K562 (cell line): ENCODE measurements around the gene SAT2. TPM values are rescaled to one million over a fixed set of nuclear protein-coding genes. Genes with fewer than 3 reads are reported as not detected.

ENCODE experiments used
- ATAC-seq: fragments of 200-7000 bp; cut with Tn5 transposase; 3 replicates; pipeline ENCODE4 v1.9.1; 2020; ENCODE audit warnings: moderate library complexity
- BruUV-seq: library from RNA; stranded (reverse); fragments of 400-500 nt; replicated peaks from 2 replicates; lab custom pipeline; 2021; lab: Mats Ljungman, UMichigan
- CTCF ChIA-PET: fragments of 300-600 bp; formaldehyde crosslinking; extraction: SDS; loops from one replicate; lab custom pipeline; 2021; ENCODE audit warnings: low intra/inter-chr PET ratio; lab: Yijun Ruan, JAX
- POLR2A ChIA-PET: fragments of 300-600, 350-650 bp; sonication (Branson Sonifier 250); formaldehyde crosslinking; extraction: SDS; loops from one replicate; lab custom pipeline; 2021; ENCODE audit warnings: antibody characterized with exemption, inconsistent platforms; lab: Yijun Ruan, JAX
- DNase-seq, 4 experiments: peaks; one replicate each; pipeline versions ENCODE4 v3.0.0 to v3.0.0-alpha.2; 2011 to 2018; ENCODE audit warnings: low spot score in 3 of 4, mixed read lengths in 3 of 4; ENCODE audit errors: extremely low read depth in 1 of 4
- FAIRE-seq: peaks from 2 replicates; lab custom pipeline; 2011; peaks lifted over from hg19 to GRCh38; lab: Jason Lieb, UNC
- H2AFZ ChIP-seq: 2 replicates; pipeline ENCODE4 v1.6.0; 2011; ENCODE audit warnings: low read depth, low read length, control low read depth, inconsistent platforms
- H3K27ac ChIP-seq: fragments of 200-600 bp; 3 replicates; pipeline ENCODE4 v1.8.0; 2011; ENCODE audit warnings: low read depth, mild to moderate bottlenecking, control low read depth, inconsistent platforms, low read length, moderate library complexity, mixed read lengths; ENCODE audit errors: extremely low read depth
- H3K27me3 ChIP-seq, 2 experiments: fragments of 300-600 bp in 1 of 2; 2 replicates in 1 of 2; 3 replicates in 1 of 2; pipeline versions ENCODE4 v1.6.0 to v1.8.0; 2011; ENCODE audit warnings: inconsistent platforms in 2 of 2, low read length in 2 of 2, mild to moderate bottlenecking in 1 of 2, mixed read lengths in 1 of 2, moderate library complexity in 1 of 2; ENCODE audit not compliant: control insufficient read depth in 2 of 2, insufficient read depth in 2 of 2
- H3K36me3 ChIP-seq: fragments of 300-600 bp; 3 replicates; pipeline ENCODE4 v1.8.0; 2011; ENCODE audit warnings: mild to moderate bottlenecking, low read length, inconsistent platforms; ENCODE audit not compliant: control insufficient read depth, insufficient read depth
- H3K4me1 ChIP-seq, 2 experiments: fragments of 200-600 bp in 1 of 2; replicated peaks in 1 of 2; 2 replicates in 1 of 2; 3 replicates in 1 of 2; pipeline versions ENCODE4 v1.5.1 to v1.8.0; 2011; ENCODE audit warnings: inconsistent platforms in 2 of 2, low read length in 2 of 2, mild to moderate bottlenecking in 1 of 2, mixed read lengths in 1 of 2, moderate library complexity in 1 of 2; ENCODE audit not compliant: control insufficient read depth in 2 of 2, insufficient read depth in 2 of 2
- H3K4me2 ChIP-seq: 2 replicates; pipeline ENCODE4 v1.6.1; 2011; ENCODE audit warnings: low read length, control low read depth, inconsistent platforms, mixed read lengths; ENCODE audit not compliant: insufficient read depth
- H3K4me3 ChIP-seq: fragments of 200-600 bp; sonication (generic), shearing (Covaris generic); 2 replicates; pipeline ENCODE4 v1.5.1; 2016; ENCODE audit warnings: control low read depth, inconsistent platforms
- H3K79me2 ChIP-seq: fragments of 200-600 bp; 3 replicates; pipeline ENCODE4 v1.8.0; 2011; ENCODE audit warnings: low read length, inconsistent platforms; ENCODE audit not compliant: control insufficient read depth, insufficient read depth
- H3K9ac ChIP-seq, 2 experiments: 2 replicates each; pipeline versions ENCODE4 v1.6.0 to v1.6.1; 2011; ENCODE audit warnings: low read depth in 2 of 2, low read length in 2 of 2, control low read depth in 1 of 2, inconsistent platforms in 1 of 2, mild to moderate bottlenecking in 1 of 2, mixed read lengths in 1 of 2; ENCODE audit not compliant: insufficient read depth in 1 of 2
- H3K9me1 ChIP-seq: one replicate; pipeline ENCODE4 v1.6.0; 2011; ENCODE audit warnings: inconsistent platforms, mild to moderate bottlenecking, low read length, moderate library complexity; ENCODE audit not compliant: control insufficient read depth, insufficient read depth
- H3K9me3 ChIP-seq: replicated peaks from 2 replicates; pipeline ENCODE4 v1.5.1; 2011; ENCODE audit warnings: low read depth, low read length, inconsistent platforms; ENCODE audit not compliant: control insufficient read depth, insufficient read depth
- H4K20me1 ChIP-seq: replicated peaks from 2 replicates; pipeline ENCODE4 v1.6.1; 2011; ENCODE audit warnings: low read length, inconsistent platforms, mixed read lengths; ENCODE audit not compliant: control insufficient read depth, insufficient read depth
- FOSL1 ChIP-seq: fragments of 200-800 bp; sonication (Bioruptor generic); conservative IDR thresholded peaks from 2 replicates; pipeline ENCODE4 v1.6.1; 2016; ENCODE audit warnings: missing genetic modification characterization, missing compliant biosample characterization
- POLR2G ChIP-seq: fragments of 200-400 bp; formaldehyde crosslinking; IDR thresholded peaks from 2 replicates; pipeline ENCODE4 v1.6.1; 2017; ENCODE audit warnings: low read depth, mild to moderate bottlenecking, antibody characterized with exemption, low read length, moderate library complexity
- RBFOX2 ChIP-seq: fragments of 200-400 bp; formaldehyde crosslinking; IDR thresholded peaks from 2 replicates; pipeline ENCODE4 v1.6.1; 2017; ENCODE audit warnings: low read depth, mild to moderate bottlenecking, low read length, moderate library complexity
- RBM25 ChIP-seq: fragments of 200-400 bp; formaldehyde crosslinking; IDR thresholded peaks from 2 replicates; pipeline ENCODE4 v1.6.1; 2018; ENCODE audit warnings: low read length, low read depth, moderate library complexity; ENCODE audit not compliant: severe bottlenecking
- ZNF197 ChIP-seq: fragments of 200-800 bp; sonication (Bioruptor generic); IDR thresholded peaks from 2 replicates; pipeline ENCODE4 v1.6.1; 2016; ENCODE audit warnings: low read depth, missing genetic modification characterization, missing compliant biosample characterization
- WGBS: fragments of 100-300 bp; shearing (Covaris generic); methylation state at CpG from one replicate; pipeline ENCODE4 v1.1.6; 2016; ENCODE audit warnings: low coverage, mixed read lengths; ENCODE audit not compliant: insufficient coverage; ENCODE audit errors: missing lambda C conversion rate; 5-methylcytosine and 5-hydroxymethylcytosine counted together
- in situ Hi-C: fragments of 300-500 bp; cut with MboI; formaldehyde crosslinking; loops from 4 replicates; pipeline ENCODE4 v1.15.0; 2018; ENCODE audit warnings: inconsistent platforms, mixed read lengths
- intact Hi-C: fragments of 100-400 bp; cut with micrococcal nuclease; formaldehyde crosslinking; loops from 2 replicates; pipeline ENCODE4 v1.14.2; 2022
- polyA plus RNA-seq, 8 experiments: library from polyadenylated mRNA; depleted of rRNA in 4 of 8; stranded (reverse) in 5 of 8; unstranded in 3 of 8; fragments of >200 nt; fragmentation: Nextera tagmentation in 2 of 8; fragmentation: Illumina TruSeq in 1 of 8; extraction: Ambion mirVana in 2 of 8; extraction: Trizol in 1 of 8; gene quantifications; 2 replicates each; pipeline versions ENCODE4 v1.2.1 to v1.2.3, GENCODE V29; 2011 to 2014; ENCODE audit warnings: inconsistent platforms in 1 of 8, missing spikeins in 1 of 8
- total RNA-seq, 7 experiments: library from RNA; depleted of rRNA in 6 of 7; stranded (reverse); fragments of >200 nt in 6 of 7; fragmentation: Illumina TruSeq in 2 of 7; extraction: Trizol in 2 of 7; gene quantifications; 2 replicates each; pipeline versions ENCODE4 v1.2.1 to v1.2.3, GENCODE V29; 2011 to 2021; ENCODE audit warnings: low replicate concordance in 1 of 7

Gene SAT2
- total and polyA plus RNA-seq, 9 of the 15 experiments (the other 6 are each of a cell fraction or from before 2014, with no cell fraction given) = 2.0 to 8.0 (median 5.3) TPM

DNA sequence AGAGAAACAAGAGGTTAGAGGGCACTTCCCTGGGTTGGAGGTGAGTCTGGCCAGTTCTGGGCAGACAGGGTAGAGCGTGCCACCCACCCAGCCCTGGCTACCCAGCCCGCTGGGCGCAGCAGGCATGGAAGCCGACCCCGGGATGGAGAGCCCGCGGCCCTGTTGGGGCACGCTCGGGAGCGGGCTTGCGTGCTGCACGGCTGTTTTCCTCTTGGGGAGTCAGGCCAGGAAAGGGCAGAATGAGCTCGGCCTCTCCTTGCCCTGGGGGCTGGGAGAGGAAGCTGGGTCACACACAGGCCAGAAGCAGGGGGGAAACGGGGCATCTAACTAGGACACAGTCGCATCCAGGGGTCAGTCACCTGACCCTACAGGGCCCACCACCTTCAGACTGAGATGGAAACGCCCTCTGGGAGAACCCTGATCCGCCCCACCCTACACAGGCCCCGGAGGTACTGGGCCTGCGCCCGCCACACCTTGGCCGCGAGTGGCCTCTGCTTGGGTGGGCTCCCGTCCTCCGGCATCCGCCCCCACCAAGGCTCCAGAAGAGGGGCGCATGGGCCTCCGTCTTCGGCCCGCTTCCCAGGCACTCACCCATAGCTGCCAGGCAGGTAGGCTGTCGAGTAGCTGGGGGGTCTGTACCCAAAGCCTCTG is 38.9 kb downstream of the SAT2 start:
- TF ChIP-seq RBM25 (no peak), POLR2G (peak; percentile 22; the same call in 1 of the 2 replicates), ZNF197 (CRISPR knock-in tag) (no peak), FOSL1 (tag) (no peak), RBFOX2 (peak; percentile 31; the same call in 1 of the 2 replicates)
- peaks cover 28 to 50% of the 10 kb centered on the region in 2 experiments for H3K4me1 ChIP-seq
- H4K20me1 ChIP-seq = no peaks in the 10 kb centered on the region
- H3K4me2 ChIP-seq = peak overlapping the region; percentile 63
- no peaks in the 10 kb centered on the region for H3K9me3 ChIP-seq
- H3K27me3 ChIP-seq = no peaks in the 10 kb centered on the region
- FAIRE-seq (no peak), ATAC-seq (no peak), DNase-seq (no peak)
- no peak overlapping the region for H2AFZ ChIP-seq
- peak overlapping the region; percentile 53 to 85 for H3K9ac ChIP-seq
- POLR2A ChIA-PET = interaction anchor here (1.0 to 1.7 kb wide), 5 partner anchors 8 to 115 kb away, joined by 3 to 6 read pairs (median 3); partner anchors contain the start of gene CD68
- intact Hi-C loops (loop anchor here (5.0 kb wide), 1 partner anchor 99 kb away; the partner anchor contains the start of genes TP53 and WRAP53), in situ Hi-C loops (no loop called here)
- peaks cover 67% of the 10 kb centered on the region for H3K36me3 ChIP-seq
- 85% methylated on average over 14 of the region's 30 CpGs for WGBS
- H3K9me1 ChIP-seq = no peaks in the 10 kb centered on the region
- H3K27ac ChIP-seq = peak overlapping the region; percentile 71; the same call in 2 of the 3 replicates
- CTCF ChIA-PET = no interaction called here
- no TSS peak for BruUV-seq
- peaks cover 50% of the 10 kb centered on the region for H3K79me2 ChIP-seq
- no peak overlapping the region for H3K4me3 ChIP-seq
